Smooth muscle cell (in vitro differentiated cells): ENCODE results near the gene SPEF2. TPM values are rescaled to one million over a fixed set of nuclear protein-coding genes. Genes with fewer than 3 reads are reported as not detected.

Experiments used
- DNase-seq: peaks from one replicate; lab custom pipeline; 2025; ENCODE audit not compliant: unreplicated experiment; lab: John Stamatoyannopoulos, UW
- H2AFZ ChIP-seq: fragments of 200-600 bp; sonication (generic); 2 replicates; pipeline ENCODE4 v1.6.0; 2016; ENCODE audit warnings: antibody characterized with exemption, low read depth, mild to moderate bottlenecking
- H3F3A ChIP-seq: fragments of 200-600 bp; sonication (generic); 2 replicates; pipeline ENCODE4 v1.6.0; 2017; ENCODE audit warnings: antibody characterized with exemption, low read depth
- H3K27ac ChIP-seq: fragments of 200-600 bp; sonication (generic); 2 replicates; pipeline ENCODE4 v1.5.1; 2016; ENCODE audit warnings: low read depth, mild to moderate bottlenecking
- H3K27me3 ChIP-seq: fragments of 200-600 bp; sonication (generic); 2 replicates; pipeline ENCODE4 v1.6.1; 2016; ENCODE audit warnings: low read depth, mild to moderate bottlenecking
- H3K36me3 ChIP-seq: fragments of 200-600 bp; sonication (generic); 2 replicates; pipeline ENCODE4 v1.5.1; 2016; ENCODE audit warnings: low read depth
- H3K4me1 ChIP-seq: fragments of 200-600 bp; sonication (generic); 2 replicates; pipeline ENCODE4 v1.5.1; 2016; ENCODE audit warnings: low read depth
- H3K4me2 ChIP-seq: fragments of 200-600 bp; sonication (generic); 2 replicates; pipeline ENCODE4 v1.6.0; 2016; ENCODE audit warnings: mild to moderate bottlenecking
- H3K4me3 ChIP-seq: fragments of 200-600 bp; sonication (generic); 2 replicates; pipeline ENCODE4 v1.5.1; 2016; ENCODE audit warnings: mild to moderate bottlenecking
- H3K79me2 ChIP-seq: fragments of 200-600 bp; sonication (generic); 2 replicates; pipeline ENCODE4 v1.6.0; 2016; ENCODE audit warnings: low read depth, mild to moderate bottlenecking
- H3K9ac ChIP-seq: fragments of 200-600 bp; sonication (generic); 2 replicates; pipeline ENCODE4 v1.6.0; 2016; ENCODE audit warnings: low read depth
- H3K9me3 ChIP-seq: fragments of 200-600 bp; sonication (generic); replicated peaks from 2 replicates; pipeline ENCODE4 v1.5.1; 2016; ENCODE audit warnings: low read depth
- H4K20me1 ChIP-seq: fragments of 200-600 bp; sonication (generic); 2 replicates; pipeline ENCODE4 v1.6.0; 2016; ENCODE audit warnings: low read depth
- CTCF ChIP-seq: fragments of 200-600 bp; sonication (generic); IDR thresholded peaks from 2 replicates; pipeline ENCODE4 v1.5.1; 2017; ENCODE audit warnings: borderline replicate concordance, mild to moderate bottlenecking, antibody characterized with exemption; ENCODE audit not compliant: insufficient read depth, poor library complexity, severe bottlenecking
- WGBS: methylation state at CpG from one replicate; pipeline ENCODE4 v1.1.7; 2016; ENCODE audit warnings: low lambda C conversion rate; 5-methylcytosine and 5-hydroxymethylcytosine counted together
- polyA plus RNA-seq: library from polyadenylated mRNA; unstranded; fragments of >200 nt; fragmentation: Nextera tagmentation; extraction: Ambion mirVana; gene quantifications from 2 replicates; pipeline ENCODE4 v1.2.1, GENCODE V29; 2016
- total RNA-seq: library from RNA; depleted of rRNA; stranded (reverse); fragments of >200 nt; gene quantifications from 2 replicates; pipeline ENCODE4 v1.2.3, GENCODE V29; 2014

The SPEF2 gene
- total and polyA plus RNA-seq, 2 experiments from 2014 or later = 3.1 to 4.8 TPM

GRCh38 chr5:35789732-35790456 lies 172.2 kb downstream of the SPEF2 start:
- no peak overlapping the region for H3K27ac ChIP-seq
- DNase-seq = no peak
- TF ChIP-seq CTCF = no peak
- H2AFZ ChIP-seq = no peak overlapping the region
- no peak overlapping the region for H3K9ac ChIP-seq
- H3K79me2 ChIP-seq = no peaks in the 10 kb centered on the region
- no peak overlapping the region for H3K4me3 ChIP-seq
- H4K20me1 ChIP-seq = no peaks in the 10 kb centered on the region
- 96% methylated on average over 4 of the region's 4 CpGs for WGBS
- no peaks in the 10 kb centered on the region for H3K9me3 ChIP-seq
- no peaks in the 10 kb centered on the region for H3K4me1 ChIP-seq
- no peak overlapping the region for H3K4me2 ChIP-seq
- no peaks in the 10 kb centered on the region for H3K36me3 ChIP-seq
- no peaks in the 10 kb centered on the region for H3F3A ChIP-seq
- H3K27me3 ChIP-seq = no peaks in the 10 kb centered on the region

- no peak for DNase-seq
- H3K4me3 ChIP-seq = no peak overlapping the region
- no peaks in the 10 kb centered on the region for H3K4me1 ChIP-seq
- no peaks in the 10 kb centered on the region for H4K20me1 ChIP-seq
- TF ChIP-seq CTCF = no peak
- no peaks in the 10 kb centered on the region for H3F3A ChIP-seq
- H3K36me3 ChIP-seq = no peaks in the 10 kb centered on the region
- H3K9me3 ChIP-seq = no peaks in the 10 kb centered on the region
- WGBS = 96% methylated on average over 1 of the region's 1 CpG
- no peaks in the 10 kb centered on the region for H3K79me2 ChIP-seq
- no peak overlapping the region for H3K27ac ChIP-seq
- H3K9ac ChIP-seq = no peak overlapping the region
- no peak overlapping the region for H3K4me2 ChIP-seq
- no peak overlapping the region for H2AFZ ChIP-seq
- no peaks in the 10 kb centered on the region for H3K27me3 ChIP-seq
Measured at GRCh38 chr5:35790457-35790822, 172.8 kb downstream of the SPEF2 start.

GRCh38 chr5:35794328-35794619 lies 176.6 kb downstream of the SPEF2 start:
- H3F3A ChIP-seq = no peaks in the 10 kb centered on the region
- H3K27ac ChIP-seq = no peak overlapping the region
- no peak overlapping the region for H2AFZ ChIP-seq
- H3K27me3 ChIP-seq = no peaks in the 10 kb centered on the region
- no peaks in the 10 kb centered on the region for H3K36me3 ChIP-seq
- TF ChIP-seq CTCF = no peak
- H3K4me3 ChIP-seq = no peak overlapping the region
- no peak for DNase-seq
- H3K4me2 ChIP-seq = no peak overlapping the region
- H3K4me1 ChIP-seq = no peaks in the 10 kb centered on the region
- no peaks in the 10 kb centered on the region for H3K9me3 ChIP-seq
- H3K9ac ChIP-seq = no peak overlapping the region
- no peaks in the 10 kb centered on the region for H4K20me1 ChIP-seq
- no peaks in the 10 kb centered on the region for H3K79me2 ChIP-seq

GRCh38 chr5:35794684-35795375 lies 177.2 kb downstream of the SPEF2 start:
- H3K4me3 ChIP-seq = no peak overlapping the region
- no peaks in the 10 kb centered on the region for H3K4me1 ChIP-seq
- no peak for TF ChIP-seq CTCF
- no peak overlapping the region for H3K27ac ChIP-seq
- H3F3A ChIP-seq = no peaks in the 10 kb centered on the region
- H3K27me3 ChIP-seq = no peaks in the 10 kb centered on the region
- H3K36me3 ChIP-seq = no peaks in the 10 kb centered on the region
- no peak overlapping the region for H3K4me2 ChIP-seq
- no peaks in the 10 kb centered on the region for H4K20me1 ChIP-seq
- no peak overlapping the region for H3K9ac ChIP-seq
- no peak for DNase-seq
- 84% methylated on average over 8 of the region's 8 CpGs for WGBS
- H2AFZ ChIP-seq = no peak overlapping the region
- no peaks in the 10 kb centered on the region for H3K9me3 ChIP-seq
- no peaks in the 10 kb centered on the region for H3K79me2 ChIP-seq
